HAP-1 (cell line): ENCODE measurements around the gene CPSF6.
"Not testable (repeated sequence)": the region's sequence is repeated elsewhere in the genome, so short reads cannot be mapped to it uniquely, and the experiment has no call there.

Source experiments
- DNase-seq, 2 experiments: peaks; one replicate each; pipeline ENCODE4 v3.0.0-alpha.2; 2016 to 2020; ENCODE audit warnings: low spot score in 2 of 2
- H3K27me3 ChIP-seq: fragments of 250-450 bp; sonication (Bioruptor Pico); 2 replicates; pipeline ENCODE4 v1.5.1; 2020; ENCODE audit warnings: low read depth, mild to moderate bottlenecking, moderate library complexity
- H3K36me3 ChIP-seq: fragments of 250-450 bp; sonication (Bioruptor Pico); replicated peaks from 2 replicates; pipeline ENCODE4 v1.5.1; 2020; ENCODE audit warnings: mild to moderate bottlenecking
- H3K4me1 ChIP-seq: fragments of 250-450 bp; sonication (Bioruptor Pico); 2 replicates; pipeline ENCODE4 v1.5.1; 2020; ENCODE audit warnings: mild to moderate bottlenecking
- H3K4me3 ChIP-seq: fragments of 250-450 bp; sonication (Bioruptor Pico); 2 replicates; pipeline ENCODE4 v1.5.1; 2020; ENCODE audit warnings: mild to moderate bottlenecking, moderate library complexity
- H3K9me3 ChIP-seq: fragments of 250-450 bp; sonication (Bioruptor Pico); 2 replicates; pipeline ENCODE4 v1.5.1; 2020; ENCODE audit warnings: mild to moderate bottlenecking, moderate library complexity
- in situ Hi-C: fragments of 300-500 bp; cut with MboI; formaldehyde crosslinking; loops from 3 replicates; pipeline ENCODE4 v1.14.3; 2020; ENCODE audit warnings: low sequenced_read_pairs, inconsistent platforms, mixed read lengths

The CPSF6 gene

DNA sequence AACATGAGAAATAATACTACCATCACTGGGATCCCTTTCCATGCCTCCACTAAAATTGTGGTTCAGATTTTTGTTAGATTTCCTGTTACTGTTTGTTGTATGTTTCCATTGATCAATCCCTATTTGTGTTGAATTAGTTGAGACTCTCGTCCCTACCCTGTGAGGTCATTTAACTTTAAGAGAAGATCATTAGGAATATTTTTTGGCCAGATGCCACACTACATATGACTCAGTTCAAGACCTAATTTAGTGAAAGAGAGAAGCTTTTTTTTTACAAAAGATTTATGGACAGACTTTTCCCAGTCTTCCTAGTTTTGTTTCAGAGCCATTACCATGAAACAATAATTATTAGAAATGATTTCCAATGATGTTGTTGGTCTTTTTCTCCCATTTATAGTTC lies 35.5 kb downstream of the CPSF6 start:
- Histone ChIP-seq H3K27me3 (no peaks in the 10 kb centered on the region), H3K36me3 (peaks cover 8% of the 10 kb centered on the region), H3K9me3 (no peaks in the 10 kb centered on the region), H3K4me1 (no peaks in the 10 kb centered on the region), H3K4me3 (no peak overlapping the region)
- in situ Hi-C loops: no loop called here
- DNase-seq: no peak

DNA sequence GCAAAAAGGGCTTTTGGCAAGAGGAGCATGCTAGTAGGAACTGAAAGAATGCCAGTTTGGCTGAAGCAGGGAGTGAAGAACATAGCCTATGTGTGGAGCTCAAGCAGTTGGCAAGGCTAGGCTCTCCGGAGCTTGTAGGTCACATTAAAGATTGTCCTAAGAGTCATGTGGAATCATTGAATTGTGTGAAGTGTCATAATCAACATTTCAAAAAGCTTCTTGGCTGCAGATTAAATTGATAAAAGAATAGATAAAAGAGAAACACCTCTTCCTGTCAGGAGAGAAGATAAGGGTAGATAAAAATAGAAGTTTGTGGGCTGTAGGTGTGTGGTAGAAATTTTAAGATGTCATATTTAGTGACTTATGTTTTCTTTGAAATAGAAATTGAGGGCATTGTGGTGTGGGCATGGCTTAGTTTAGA lies 36.1 kb downstream of the CPSF6 start:
- H3K9me3 ChIP-seq: no peaks in the 10 kb centered on the region
- in situ Hi-C loops: no loop called here

DNA sequence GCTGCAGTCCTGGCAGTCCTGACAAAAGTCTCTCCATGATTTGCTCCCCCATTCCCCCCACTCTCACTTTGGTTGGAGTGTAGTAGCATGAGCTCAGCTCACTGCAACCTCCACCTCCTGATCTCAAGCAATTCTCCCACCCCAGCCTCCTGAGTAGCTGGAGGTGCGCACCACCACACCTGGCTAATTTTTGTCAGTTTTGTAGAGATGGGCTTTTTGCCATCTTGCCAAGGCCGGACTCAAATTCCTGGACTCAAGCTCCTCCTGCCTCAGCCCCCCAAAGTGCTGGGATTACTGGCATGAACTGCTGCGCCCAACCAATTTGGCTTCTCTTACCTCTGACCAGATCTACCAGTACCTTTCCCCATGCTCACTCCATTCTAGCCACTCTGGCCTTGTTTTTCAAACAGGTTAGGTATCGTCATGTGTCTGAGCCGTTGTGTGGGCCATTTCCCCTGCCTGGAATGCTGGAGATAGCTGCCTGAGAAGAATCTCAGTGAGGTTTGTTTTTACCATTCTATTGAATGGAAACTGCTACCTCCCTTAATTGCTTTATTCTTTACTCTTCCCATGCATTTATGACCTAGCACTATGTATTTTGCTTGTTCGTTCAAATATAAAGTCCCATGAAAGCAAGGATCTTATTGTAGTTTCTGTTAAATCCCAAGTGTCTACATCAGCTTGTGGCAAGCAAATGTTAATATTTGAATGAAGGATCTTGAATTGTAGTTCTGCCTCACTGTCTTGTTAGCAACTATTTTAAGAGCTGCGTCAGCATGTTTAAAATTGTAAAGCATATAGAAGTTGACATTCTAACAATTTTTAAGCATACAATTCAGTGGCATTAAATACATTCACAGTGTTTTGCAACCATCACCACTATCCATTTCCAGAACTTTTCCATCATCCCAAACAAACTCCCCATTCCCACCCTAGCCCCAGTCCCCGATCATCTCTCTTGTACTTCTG lies 39.7 kb downstream of the CPSF6 start:
- no peak for DNase-seq
- in situ Hi-C loops: no loop called here
- Histone ChIP-seq H3K27me3 (peaks cover 10% of the 10 kb centered on the region), H3K9me3 (no peaks in the 10 kb centered on the region), H3K36me3 (no peaks in the 10 kb centered on the region), H3K4me1 (peaks cover 5% of the 10 kb centered on the region), H3K4me3 (no peak overlapping the region)

More for the DNA sequence above, 36.1 kb downstream of the CPSF6 start:
- H3K27me3 ChIP-seq: no peaks in the 10 kb centered on the region
- no peaks in the 10 kb centered on the region for H3K4me1 ChIP-seq
- H3K4me3 ChIP-seq: no peak overlapping the region
- peaks cover 1% of the 10 kb centered on the region; the same call in 1 of the 2 replicates for H3K36me3 ChIP-seq
- DNase-seq: no peak

GRCh38 chr12:69284131-69284530 lies 44.8 kb downstream of the CPSF6 start:
- Histone ChIP-seq H3K36me3 (no peaks in the 10 kb centered on the region), H3K4me3 (no peak overlapping the region), H3K9me3 (no peaks in the 10 kb centered on the region), H3K27me3 (peaks cover 19% of the 10 kb centered on the region), H3K4me1 (peaks cover 5% of the 10 kb centered on the region)
- in situ Hi-C loops: no loop called here
- DNase-seq: peak; percentile 44 to 79

GRCh38 chr12:69287556-69287955 lies 48.2 kb downstream of the CPSF6 start:
- Histone ChIP-seq H3K4me3 (no peak overlapping the region), H3K4me1 (peaks cover 5% of the 10 kb centered on the region), H3K36me3 (no peaks in the 10 kb centered on the region), H3K9me3 (no peaks in the 10 kb centered on the region), H3K27me3 (peaks cover 19% of the 10 kb centered on the region)
- DNase-seq: no peak
- in situ Hi-C loops: no loop called here

- DNase-seq: peak; percentile 77 to 89
- Histone ChIP-seq H3K36me3 (no peaks in the 10 kb centered on the region), H3K4me1 (no peaks in the 10 kb centered on the region), H3K9me3 (no peaks in the 10 kb centered on the region), H3K27me3 (peaks cover 22% of the 10 kb centered on the region), H3K4me3 (no peak overlapping the region)
- in situ Hi-C loops: no loop called here
These were observed 51.3 kb downstream of the CPSF6 start for GRCh38 chr12:69290545-69291277.

DNA sequence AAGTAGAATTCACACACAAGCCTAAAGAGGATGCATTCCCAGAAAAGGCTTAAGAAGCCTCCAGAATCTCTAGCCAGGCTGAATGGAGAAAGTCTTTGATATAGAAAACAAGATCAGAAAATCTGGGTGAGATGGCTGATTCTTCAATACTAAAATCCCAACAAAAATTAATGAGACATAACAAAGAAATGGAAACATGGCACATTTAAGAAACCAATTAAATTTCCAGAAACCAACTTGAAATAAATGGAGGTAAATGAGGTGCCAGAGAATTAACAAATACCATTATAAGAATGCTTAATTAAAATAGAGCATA lies 51.9 kb downstream of the CPSF6 start:
- DNase-seq: no peak
- in situ Hi-C loops: no loop called here
- Histone ChIP-seq H3K4me3 (no peak overlapping the region), H3K36me3 (no peaks in the 10 kb centered on the region), H3K27me3 (peaks cover 25% of the 10 kb centered on the region), H3K4me1 (no peaks in the 10 kb centered on the region), H3K9me3 (no peaks in the 10 kb centered on the region)

- Histone ChIP-seq H3K27me3 (peaks cover 17% of the 10 kb centered on the region), H3K36me3 (no peaks in the 10 kb centered on the region), H3K4me1 (no peaks in the 10 kb centered on the region; the same call in 1 of the 2 replicates), H3K4me3 (no peak overlapping the region), H3K9me3 (no peaks in the 10 kb centered on the region)
- DNase-seq: no peak
- in situ Hi-C loops: no loop called here
These were observed 58.8 kb downstream of the CPSF6 start for GRCh38 chr12:69298133-69298532.

GRCh38 chr12:69298947-69299346 lies 59.6 kb downstream of the CPSF6 start:
- Histone ChIP-seq H3K36me3 (no peaks in the 10 kb centered on the region), H3K4me1 (no peaks in the 10 kb centered on the region; the same call in 1 of the 2 replicates), H3K9me3 (no peaks in the 10 kb centered on the region), H3K4me3 (no peak overlapping the region), H3K27me3 (peaks cover 12% of the 10 kb centered on the region)
- no peak for DNase-seq
- in situ Hi-C loops: no loop called here

GRCh38 chr12:69304284-69304683 lies 64.9 kb downstream of the CPSF6 start:
- no peak for DNase-seq
- Histone ChIP-seq H3K27me3 (no peaks in the 10 kb centered on the region), H3K9me3 (peaks cover 7% of the 10 kb centered on the region), H3K4me3 (no peak overlapping the region), H3K4me1 (no peaks in the 10 kb centered on the region; the same call in 1 of the 2 replicates), H3K36me3 (no peaks in the 10 kb centered on the region)
- in situ Hi-C loops: no loop called here

GRCh38 chr12:69309461-69309860 lies 70.1 kb downstream of the CPSF6 start:
- Histone ChIP-seq H3K36me3 (no peaks in the 10 kb centered on the region), H3K9me3 (peaks cover 3% of the 10 kb centered on the region), H3K4me1 (no peaks in the 10 kb centered on the region), H3K4me3 (no peak overlapping the region), H3K27me3 (no peaks in the 10 kb centered on the region)
- DNase-seq: no peak
- in situ Hi-C loops: no loop called here

- Histone ChIP-seq H3K4me1 (no peaks in the 10 kb centered on the region), H3K36me3 (no peaks in the 10 kb centered on the region), H3K9me3 (no peaks in the 10 kb centered on the region; the same call in 1 of the 2 replicates), H3K4me3 (no peak overlapping the region), H3K27me3 (no peaks in the 10 kb centered on the region)
- DNase-seq: no peak
- in situ Hi-C loops: no loop called here
These were observed 73.8 kb downstream of the CPSF6 start for GRCh38 chr12:69313209-69313608.

DNA sequence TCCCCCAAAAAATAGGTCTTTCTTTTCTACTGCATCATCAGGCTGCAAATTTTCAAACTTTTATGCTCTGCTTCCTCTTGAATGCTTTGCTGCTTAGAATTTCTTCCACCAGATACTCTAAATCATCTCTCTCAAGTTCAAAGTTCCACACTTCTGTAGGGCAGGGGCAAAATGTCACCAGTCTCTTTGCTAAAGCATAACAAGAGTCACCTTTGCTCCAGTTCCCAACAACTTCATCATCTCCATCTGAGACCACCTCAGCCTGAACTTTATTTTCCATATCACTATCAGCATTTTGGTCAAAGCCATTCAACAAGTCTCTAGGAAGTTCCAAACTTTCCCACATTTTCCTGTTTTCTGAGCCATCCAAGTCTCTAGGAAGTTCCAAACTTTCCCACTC lies 77.4 kb downstream of the CPSF6 start:
- DNase-seq, H3K36me3 ChIP-seq, in situ Hi-C loops: not testable (repeated sequence)

DNA sequence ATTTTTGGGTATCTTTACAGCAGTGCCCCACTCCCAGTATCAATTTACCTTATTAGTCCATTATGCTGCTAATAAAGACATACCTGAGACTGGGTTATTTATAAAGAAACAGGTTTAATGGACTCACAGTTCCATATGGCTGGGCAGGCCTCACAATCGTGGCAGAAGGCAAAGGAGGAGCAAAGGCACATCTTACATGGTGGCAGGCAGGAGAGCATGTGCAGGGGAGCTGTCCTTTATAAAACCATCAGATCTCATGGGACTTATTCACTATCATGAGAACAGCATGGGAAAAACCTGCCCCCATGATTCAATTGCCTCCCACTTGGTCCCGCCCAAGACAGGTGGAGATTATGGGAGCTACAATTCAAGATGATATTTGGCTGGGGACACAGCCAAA lies 77.9 kb downstream of the CPSF6 start:
- H3K4me3 ChIP-seq, in situ Hi-C loops, H3K4me1 ChIP-seq, DNase-seq, H3K36me3 ChIP-seq, H3K9me3 ChIP-seq, H3K27me3 ChIP-seq: not testable (repeated sequence)

More for the DNA sequence above, 77.4 kb downstream of the CPSF6 start:
- H3K4me1 ChIP-seq, H3K9me3 ChIP-seq, H3K4me3 ChIP-seq, H3K27me3 ChIP-seq: not testable (repeated sequence)
